ENCODE data around the gene LSM12.
A peak's percentile ranks its signal among the peaks of the same experiment; 100 is the strongest.
"Not testable (repeated sequence)": the region's sequence is repeated elsewhere in the genome, so short reads cannot be mapped to it uniquely, and the experiment has no call there.

LSM12 gene

DNA sequence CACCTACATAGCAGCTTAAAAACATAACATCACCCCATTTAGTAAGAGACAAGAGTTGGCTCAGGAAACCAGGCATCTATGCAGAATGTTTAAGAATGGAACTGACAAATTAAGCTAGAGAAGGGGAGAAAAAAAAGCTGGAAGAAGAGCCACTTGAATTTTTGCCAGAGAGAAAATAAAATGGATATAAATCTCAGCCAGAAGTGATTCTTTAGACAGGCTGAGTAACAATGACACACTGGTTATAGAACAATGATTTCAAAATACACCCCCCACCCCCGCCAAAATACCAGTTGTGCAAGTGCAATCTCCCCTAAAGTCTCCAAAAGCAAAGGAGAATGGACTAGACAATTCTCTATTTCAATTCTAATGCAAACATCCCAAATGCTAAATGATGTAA lies 22.4 kb downstream of the LSM12 start:
- DNase-seq (ENCODE audit: low read depth): no peak

GRCh38 chr17:44043272-44043696 lies 23.2 kb downstream of the LSM12 start:
- DNase-seq (ENCODE audit: low read depth): no peak

DNA sequence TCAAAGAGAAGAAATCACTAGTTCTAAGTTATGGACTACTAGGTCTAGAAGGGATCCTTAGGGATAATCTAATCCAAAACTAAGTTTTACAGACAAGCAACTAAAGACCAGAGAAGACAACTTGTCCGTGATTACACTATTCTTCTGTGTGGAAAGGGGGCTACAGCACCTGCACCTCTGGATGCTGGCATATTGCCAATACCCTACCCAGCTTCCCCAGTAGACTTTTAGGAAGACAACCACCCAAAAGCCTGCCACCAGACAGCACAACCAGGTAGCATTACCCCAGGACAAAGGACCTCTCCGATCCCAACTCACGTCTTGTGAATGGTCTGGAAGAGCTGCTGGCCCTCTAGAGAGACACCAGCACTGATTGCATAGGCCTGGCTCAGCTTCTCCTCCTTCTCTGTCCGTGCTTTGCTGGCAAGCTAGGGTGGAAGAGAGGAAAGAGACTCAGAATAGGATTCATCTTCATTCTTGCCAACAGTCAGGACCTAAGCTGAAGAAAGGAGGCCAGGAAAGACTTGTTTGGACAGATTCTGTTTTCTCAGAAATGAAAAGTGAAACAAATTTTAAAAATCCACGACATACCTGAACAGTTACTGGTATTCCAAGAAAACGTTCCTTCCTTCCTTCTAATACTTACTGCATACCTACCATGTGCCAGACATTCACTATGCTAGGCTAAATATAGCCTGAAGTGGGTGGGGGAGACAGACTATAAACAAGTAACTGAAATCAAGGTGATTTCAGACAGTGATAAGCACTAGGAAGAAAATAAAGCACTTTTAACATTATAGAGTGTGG lies 26.4 kb downstream of the LSM12 start:
- DNase-seq (ENCODE audit: low read depth): no peak

- DNase-seq (ENCODE audit: low read depth): no peak
Observed at GRCh38 chr17:44038604-44039011, 27.9 kb downstream of the LSM12 start.

DNA sequence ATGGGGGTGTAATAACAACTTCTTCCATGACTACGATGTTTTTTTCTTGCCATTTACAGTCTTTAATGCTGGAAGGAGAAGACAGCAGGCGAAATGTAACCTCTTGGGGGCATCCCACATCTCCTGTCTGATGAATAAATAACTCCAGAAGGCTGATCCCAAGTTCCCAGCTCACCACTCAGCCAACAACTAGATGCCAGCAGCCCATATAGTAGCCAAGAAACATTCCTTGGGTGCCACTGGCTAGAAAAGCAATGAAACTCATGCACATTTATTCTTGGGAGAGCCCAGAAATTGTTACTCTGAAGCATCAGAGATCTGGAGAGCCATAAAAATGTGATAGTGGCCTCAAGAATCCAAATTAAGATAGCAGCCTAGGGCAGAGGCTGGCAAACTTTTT lies 29.0 kb downstream of the LSM12 start:
- no peak for DNase-seq (ENCODE audit: low read depth)

GRCh38 chr17:44034688-44035087 lies 31.8 kb downstream of the LSM12 start:
- not testable (repeated sequence) for DNase-seq (ENCODE audit: low read depth)

GRCh38 chr17:44033861-44034408 lies 32.5 kb downstream of the LSM12 start:
- DNase-seq (ENCODE audit: low read depth): no peak

GRCh38 chr17:44030482-44030881 lies 36.0 kb downstream of the LSM12 start:
- DNase-seq (ENCODE audit: low read depth): no peak

DNA sequence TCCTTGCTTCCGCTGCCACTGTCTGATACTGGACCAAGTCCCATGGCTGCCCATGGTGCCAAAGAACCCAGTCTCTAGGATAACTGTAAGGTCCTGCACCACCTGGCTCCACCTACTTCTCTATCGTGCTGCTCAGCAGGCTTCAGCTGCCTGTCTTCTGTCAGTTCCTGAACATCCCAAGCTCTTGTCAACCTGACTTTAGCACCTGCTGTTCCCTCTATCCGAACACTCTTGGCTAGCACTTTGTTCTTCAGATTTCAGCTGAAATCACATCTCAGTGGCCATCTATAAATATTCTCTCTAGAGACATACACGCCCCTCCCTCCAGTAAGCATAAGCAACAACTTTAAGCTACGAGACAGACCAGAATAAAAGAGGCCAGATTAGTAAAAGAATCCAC lies 36.7 kb downstream of the LSM12 start:
- no peak for DNase-seq (ENCODE audit: low read depth)

GRCh38 chr17:44024853-44025252 lies 41.6 kb downstream of the LSM12 start:
- DNase-seq (ENCODE audit: low read depth): no peak

DNA sequence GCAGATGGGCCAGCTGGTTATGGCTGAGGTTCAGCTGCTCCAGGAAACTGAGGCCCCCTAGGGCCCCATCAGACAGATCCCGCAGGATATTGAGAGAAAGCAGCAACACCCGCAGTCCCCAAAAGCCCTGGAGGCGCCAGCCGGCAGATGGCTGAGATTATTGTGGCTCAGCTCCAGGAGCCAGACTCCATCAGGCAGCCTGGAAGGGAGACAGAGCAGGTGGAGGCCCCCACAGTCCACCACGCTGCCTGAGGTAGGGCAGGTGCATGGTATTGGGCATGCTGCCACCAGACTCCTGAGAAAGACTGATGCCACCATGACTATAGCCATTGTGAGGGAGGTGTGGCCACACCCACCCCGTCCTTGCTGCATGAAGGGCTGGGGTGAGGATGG lies 42.2 kb downstream of the LSM12 start:
- no peak for DNase-seq (ENCODE audit: low read depth)

GRCh38 chr17:44023545-44024270 lies 42.8 kb downstream of the LSM12 start:
- DNase-seq (ENCODE audit: low read depth): no peak

DNA sequence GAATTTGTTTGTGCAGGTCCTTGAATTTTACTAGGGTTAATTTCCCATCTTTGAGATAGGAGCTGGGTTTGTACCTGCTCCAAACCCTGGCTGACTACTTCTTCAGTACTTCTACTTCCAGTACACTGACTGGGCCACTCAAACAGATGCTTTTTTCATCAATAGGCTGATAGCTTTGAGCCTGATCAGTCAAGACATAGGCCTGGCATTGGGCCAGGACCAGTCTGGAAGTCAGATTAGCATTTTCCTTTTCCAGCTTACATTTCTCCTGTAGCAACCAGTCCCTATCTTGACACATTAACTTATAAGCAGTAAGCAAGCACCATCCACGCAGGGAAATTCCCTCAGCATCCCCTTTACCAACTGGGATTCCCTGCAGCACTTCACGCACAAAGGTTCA lies 44.2 kb downstream of the LSM12 start:
- DNase-seq (ENCODE audit: low read depth): no peak

DNA sequence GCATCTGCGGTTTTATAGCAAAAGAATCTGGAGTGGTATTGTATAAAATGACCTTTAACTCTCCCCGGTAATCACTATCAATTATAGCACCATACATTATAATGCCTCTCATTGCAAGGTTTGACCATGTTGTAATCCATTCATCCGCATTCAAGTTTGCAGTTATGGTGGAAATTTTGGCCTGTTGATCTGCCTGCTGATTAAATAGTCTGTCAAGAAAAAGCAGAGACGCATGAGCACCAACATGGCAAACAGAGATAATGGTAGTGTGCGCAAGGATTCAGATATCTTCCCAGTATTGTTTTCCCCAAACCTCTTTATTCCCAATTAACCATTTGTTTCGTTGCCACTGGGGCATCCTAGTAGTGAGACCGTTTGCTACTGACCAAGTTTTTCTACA lies 45.2 kb downstream of the LSM12 start:
- DNase-seq (ENCODE audit: low read depth): not testable (repeated sequence)

- DNase-seq (ENCODE audit: low read depth): peak; percentile 81
Observed at GRCh38 chr17:44014437-44015172, 51.9 kb downstream of the LSM12 start, which contains the start of gene TMEM101. Gene TMEM101, minus strand, starts transcription at chr17:44014963. Its CDS starts 11 bp downstream, at chr17:44014952.

- no peak for DNase-seq (ENCODE audit: low read depth)
Observed at GRCh38 chr17:44014133-44014436, 52.4 kb downstream of the LSM12 start.

DNA sequence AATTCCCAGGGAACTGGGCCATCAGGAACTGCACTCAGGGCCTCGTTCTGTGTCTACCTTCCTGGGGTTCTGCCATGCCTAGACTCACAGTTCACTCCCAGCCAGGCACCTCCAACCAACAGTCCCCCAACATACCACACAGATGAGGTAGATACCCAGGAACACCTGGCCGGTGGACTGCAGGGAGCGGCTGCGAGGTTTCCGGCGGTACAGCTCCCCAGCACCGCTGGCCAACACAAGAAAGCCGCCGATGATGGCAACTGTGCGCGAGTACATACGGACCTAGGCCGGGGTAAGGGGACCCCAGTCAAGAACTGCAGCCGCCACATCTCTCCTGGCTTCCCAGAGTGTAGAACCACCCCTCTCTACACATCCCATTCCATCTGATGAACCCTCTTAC lies 53.6 kb downstream of the LSM12 start:
- no peak for DNase-seq (ENCODE audit: low read depth)

GRCh38 chr17:44012391-44012790 lies 54.1 kb downstream of the LSM12 start:
- no peak for DNase-seq (ENCODE audit: low read depth)

DNA sequence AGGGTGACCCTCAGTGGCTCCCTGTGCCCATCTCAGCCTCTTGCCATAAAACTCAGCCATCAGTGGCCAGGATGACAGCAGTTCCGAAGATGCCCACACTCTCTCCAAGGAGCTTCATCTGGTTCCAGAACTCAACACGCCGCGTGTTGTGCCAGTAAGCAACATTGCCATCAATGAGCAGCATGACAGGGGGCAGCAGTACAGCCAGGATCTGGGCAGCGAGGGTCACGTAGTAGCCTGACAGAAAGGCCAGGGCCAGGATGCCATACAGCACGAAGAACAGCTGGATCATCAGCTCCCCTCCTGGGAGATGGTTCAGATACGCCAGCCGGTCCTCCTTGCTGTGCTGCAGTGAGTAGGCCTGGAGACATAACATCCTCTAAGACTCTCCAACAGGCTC lies 54.6 kb downstream of the LSM12 start:
- no peak for DNase-seq (ENCODE audit: low read depth)

GRCh38 chr17:44010966-44011647 lies 55.4 kb downstream of the LSM12 start:
- DNase-seq (ENCODE audit: low read depth): no peak

GRCh38 chr17:44008205-44008909 lies 58.1 kb downstream of the LSM12 start:
- no peak for DNase-seq (ENCODE audit: low read depth)
